GM12801 (cell line): ENCODE measurements around the gene ANKS3.

Experiments used
- CTCF ChIP-seq: IDR thresholded peaks from one replicate; pipeline ENCODE4 v1.5.1; 2011; ENCODE audit warnings: control low read depth; ENCODE audit not compliant: insufficient read length; ENCODE audit errors: extremely low read depth

ANKS3 gene

DNA sequence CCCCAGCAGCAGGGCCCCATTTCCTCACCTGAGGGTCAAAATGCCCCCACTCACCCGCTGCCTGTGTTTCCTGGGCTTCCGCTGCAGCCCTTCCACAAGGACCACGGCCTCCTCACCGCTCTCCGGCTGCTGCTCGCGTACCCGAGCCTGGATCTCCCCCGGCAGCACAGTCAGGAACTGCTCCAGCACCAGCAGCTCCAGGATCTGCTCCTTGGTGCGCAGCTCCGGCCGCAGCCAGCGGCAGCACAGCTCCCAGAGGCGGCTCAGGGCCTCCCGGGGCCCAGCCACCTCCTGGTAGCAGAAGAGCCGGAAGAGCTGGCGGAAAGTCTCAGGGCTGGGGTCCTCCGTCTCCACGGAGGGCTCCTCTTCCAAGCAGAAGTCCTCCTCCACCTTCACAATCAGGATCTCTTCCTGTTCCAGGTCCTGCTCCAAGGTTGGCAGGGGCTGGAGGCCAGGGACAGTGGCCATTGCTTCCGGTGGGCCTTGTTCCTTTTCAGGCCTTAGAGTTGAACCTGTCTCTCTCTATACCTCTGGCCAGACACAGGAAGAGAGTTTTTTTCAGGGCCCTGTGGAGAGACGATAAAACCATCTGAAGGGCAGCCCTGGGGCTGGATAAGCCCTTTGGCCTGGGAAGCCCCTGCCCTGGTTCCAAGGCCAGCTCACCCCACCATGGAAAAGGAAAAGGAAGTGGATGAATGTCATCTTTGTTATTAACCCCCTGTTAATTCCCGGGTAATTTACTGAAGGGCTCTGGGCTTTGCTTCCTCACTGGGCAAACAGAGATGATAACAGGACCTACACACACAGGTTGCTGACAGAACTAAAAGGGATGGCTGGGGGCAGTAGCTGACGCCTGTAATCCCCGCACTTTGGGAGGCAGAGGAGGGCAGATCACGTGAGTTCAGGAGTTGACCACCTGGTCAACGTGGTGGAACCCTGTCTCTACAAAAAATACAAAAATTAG, 31.7 kb upstream of the ANKS3 start:
- no peak for TF ChIP-seq CTCF

- TF ChIP-seq CTCF = no peak
Measured at GRCh38 chr16:4763791-4764190, 29.7 kb upstream of the ANKS3 start.

DNA sequence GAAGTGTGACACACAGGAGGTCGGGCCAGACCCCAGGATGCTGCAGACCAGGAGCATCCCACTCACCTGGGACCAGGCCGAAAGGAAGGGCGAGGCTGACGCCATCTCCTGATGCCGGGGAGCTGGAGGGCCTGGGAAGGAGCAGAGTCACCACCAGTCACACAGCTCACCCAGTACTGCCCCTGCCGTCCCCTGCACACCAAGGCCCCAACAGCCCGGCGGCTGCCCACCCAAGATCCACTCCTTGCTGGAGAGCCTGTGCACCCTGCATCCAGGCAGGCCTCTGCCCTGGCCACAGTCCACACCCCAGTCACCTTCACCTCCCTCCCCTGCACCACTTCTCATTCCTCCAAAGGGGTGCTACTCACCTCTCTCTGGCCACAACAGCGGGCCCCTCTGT, 28.1 kb upstream of the ANKS3 start:
- no peak for TF ChIP-seq CTCF

DNA sequence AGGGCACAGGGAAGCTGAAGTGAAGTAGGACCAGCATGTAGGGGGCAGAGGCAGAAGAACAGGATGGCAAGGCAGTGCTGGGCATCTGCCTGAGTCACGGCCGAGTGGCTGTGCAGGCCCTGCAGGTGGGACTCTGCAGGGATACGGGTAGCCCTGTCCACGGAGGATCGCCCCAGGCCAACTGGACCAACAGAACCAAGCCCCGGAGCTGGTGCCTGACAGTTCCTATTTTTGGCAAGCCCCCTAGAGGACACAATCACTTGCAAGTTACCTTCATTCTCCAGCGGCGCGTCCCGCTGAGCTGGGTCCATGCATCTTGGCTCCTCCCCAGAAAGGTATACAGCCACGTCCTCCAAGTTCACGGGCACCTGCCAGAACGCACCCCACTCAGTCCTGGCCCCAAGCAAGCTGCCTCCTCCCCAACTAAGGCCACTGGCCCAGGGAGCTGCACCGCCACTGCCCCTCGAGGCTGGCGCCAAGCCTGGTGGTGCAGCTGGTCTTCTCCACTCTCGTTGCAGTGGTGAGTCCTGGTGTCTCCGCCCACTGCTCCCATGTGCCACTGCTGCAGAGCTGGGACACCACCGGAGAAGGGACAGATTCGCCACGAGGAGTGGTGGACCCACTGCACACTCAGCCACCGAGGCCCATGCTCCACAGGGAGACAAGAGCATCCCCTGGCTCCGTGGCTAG, 26.3 kb upstream of the ANKS3 start:
- TF ChIP-seq CTCF = no peak

- no peak for TF ChIP-seq CTCF
Measured at GRCh38 chr16:4755687-4756086, 21.6 kb upstream of the ANKS3 start.

- TF ChIP-seq CTCF = no peak
Measured at GRCh38 chr16:4754865-4755264, 20.8 kb upstream of the ANKS3 start.

DNA sequence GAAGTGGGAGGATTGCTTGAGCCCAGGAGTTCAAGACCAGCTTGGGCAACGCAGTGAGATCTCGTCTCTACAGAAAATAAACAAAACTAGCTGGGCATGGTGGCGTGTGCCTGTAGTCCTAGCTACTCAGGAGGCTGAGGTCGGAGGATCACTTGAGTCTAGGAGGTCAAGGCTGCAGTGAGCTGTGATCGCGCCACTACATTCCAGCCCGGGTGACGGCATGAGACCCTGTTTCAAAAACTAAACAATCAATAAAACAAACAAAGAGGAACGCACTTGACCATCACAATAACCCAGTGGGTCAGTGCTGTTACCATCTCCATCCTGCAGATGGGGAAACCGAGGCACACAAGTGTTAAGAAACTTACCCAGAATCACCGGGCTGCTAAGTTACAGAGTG, 19.2 kb upstream of the ANKS3 start:
- no peak for TF ChIP-seq CTCF
